GM18873 (cell line): Measurements from ENCODE around the gene LHX3.

ENCODE experiments used
- ATAC-seq: cut with Tn5 transposase; IDR thresholded peaks from one replicate; pipeline ENCODE4 v1.9.1; 2021; ENCODE audit warnings: mild to moderate bottlenecking, moderate library complexity, moderate number of reproducible peaks; ENCODE audit not compliant: unreplicated experiment, low FRiP score

The LHX3 gene

GRCh38 chr9:136196404-136197083, 8.4 kb downstream of the LHX3 start:
- ATAC-seq = no peak

GRCh38 chr9:136194540-136194939, 10.4 kb downstream of the LHX3 start:
- ATAC-seq = no peak

GRCh38 chr9:136193891-136194279, 11.0 kb downstream of the LHX3 start:
- no peak for ATAC-seq

GRCh38 chr9:136193127-136193890, 11.6 kb downstream of the LHX3 start:
- no peak for ATAC-seq

GRCh38 chr9:136192289-136193126, 12.4 kb downstream of the LHX3 start:
- no peak for ATAC-seq

- ATAC-seq = no peak
Observed at GRCh38 chr9:136191960-136192286, 13.0 kb downstream of the LHX3 start.

GRCh38 chr9:136191099-136191959, 13.6 kb downstream of the LHX3 start:
- ATAC-seq = no peak

GRCh38 chr9:136190656-136191055, 14.3 kb downstream of the LHX3 start:
- ATAC-seq = no peak

GRCh38 chr9:136190237-136190601, 14.7 kb downstream of the LHX3 start:
- no peak for ATAC-seq

- no peak for ATAC-seq
Observed at GRCh38 chr9:136189394-136190236, 15.3 kb downstream of the LHX3 start.

GRCh38 chr9:136187683-136188586, 17.0 kb downstream of the LHX3 start:
- ATAC-seq = no peak

GRCh38 chr9:136187197-136187596, 17.7 kb downstream of the LHX3 start:
- no peak for ATAC-seq

- ATAC-seq = no peak
Observed at GRCh38 chr9:136186386-136186785, 18.5 kb downstream of the LHX3 start.

- ATAC-seq = no peak
Observed at GRCh38 chr9:136185596-136186366, 19.1 kb downstream of the LHX3 start.

GRCh38 chr9:136185066-136185465, 19.9 kb downstream of the LHX3 start:
- ATAC-seq = no peak

GRCh38 chr9:136182850-136183422, 22.0 kb downstream of the LHX3 start:
- ATAC-seq = no peak

GRCh38 chr9:136182420-136182787, 22.5 kb downstream of the LHX3 start:
- no peak for ATAC-seq
